Measurements from ENCODE around the gene DDRGK1.

DDRGK1 gene

GRCh38 chr20:3204124-3204794, at the start of gene DDRGK1:
TSS of gene DDRGK1 (minus strand) at chr20:3204682. CDS start at chr20:3204627, 55 bp downstream.
- peak; percentile 92 for DNase-seq (ENCODE audit: low read depth in 2 of 2)

GRCh38 chr20:3251806-3252205, 47.3 kb upstream of the DDRGK1 start:
- DNase-seq (ENCODE audit: low read depth in 2 of 2), result no peak

- DNase-seq (ENCODE audit: low read depth in 2 of 2), result no peak
Observed at GRCh38 chr20:3250091-3250504, 45.6 kb upstream of the DDRGK1 start.

DNA sequence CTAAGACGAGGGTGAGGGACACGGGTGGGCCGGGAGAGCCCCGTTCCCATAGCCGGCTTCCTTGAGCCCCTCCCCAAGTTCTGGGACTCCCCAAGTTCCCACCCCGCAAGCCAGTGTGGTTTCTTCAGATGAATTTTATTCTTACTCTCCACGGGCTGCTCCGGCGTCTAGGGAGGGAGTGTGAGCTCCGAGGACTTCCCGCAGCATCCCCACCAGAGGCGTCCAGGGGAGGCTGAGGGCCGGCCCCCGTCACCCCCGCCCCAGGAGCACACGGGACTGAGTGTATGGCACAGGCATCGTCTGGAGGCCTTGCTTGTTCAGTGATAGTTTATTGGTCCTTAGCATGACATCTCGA, 44.5 kb upstream of the DDRGK1 start:
- DNase-seq (ENCODE audit: low read depth in 2 of 2), result no peak

DNA sequence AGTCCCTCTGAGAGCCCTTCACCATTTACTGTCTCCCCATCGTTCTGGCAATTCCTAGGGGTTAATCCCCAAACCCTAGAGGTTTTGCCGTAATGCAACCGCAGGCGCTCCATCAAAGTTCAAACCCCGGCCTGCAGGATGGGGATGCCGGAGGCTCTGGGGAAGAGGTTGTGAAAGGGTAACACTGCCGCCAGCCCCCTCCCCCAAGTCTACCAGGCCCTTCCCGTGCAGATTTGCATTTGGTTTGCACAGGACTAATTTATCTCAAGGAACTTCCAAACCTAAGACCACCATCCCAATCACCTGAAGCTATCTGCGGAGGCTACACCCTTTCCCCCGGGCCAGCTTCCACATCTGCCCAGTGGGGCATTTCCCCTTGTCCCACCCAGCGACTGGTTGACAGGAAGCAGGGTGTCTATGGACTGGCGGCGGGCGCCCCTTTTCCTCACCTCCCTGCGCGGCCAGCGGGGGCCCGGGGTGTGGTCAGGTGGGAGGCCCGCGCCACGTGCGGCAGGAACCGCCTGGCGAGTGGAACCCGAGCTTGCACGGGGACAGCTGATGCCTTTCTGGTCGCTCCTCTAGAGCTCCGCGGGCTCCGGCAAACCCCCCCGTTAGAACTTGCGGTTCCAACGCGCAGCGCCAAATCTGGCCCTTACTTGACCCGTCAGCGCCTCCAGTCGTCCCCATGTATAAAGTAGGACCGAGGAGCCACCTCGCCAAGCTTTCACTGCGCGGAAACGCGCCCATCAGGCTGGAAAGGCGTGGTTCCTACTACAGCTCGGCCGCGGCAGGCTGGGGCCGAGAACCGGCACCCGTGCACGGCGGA, 43.9 kb upstream of the DDRGK1 start:
- no peak for DNase-seq (ENCODE audit: low read depth in 2 of 2)

- no peak for DNase-seq (ENCODE audit: low read depth in 2 of 2)
Observed at GRCh38 chr20:3247638-3248037, 43.2 kb upstream of the DDRGK1 start.

GRCh38 chr20:3246682-3247081, 42.2 kb upstream of the DDRGK1 start:
- DNase-seq (ENCODE audit: low read depth in 2 of 2), result no peak

- no peak for DNase-seq (ENCODE audit: low read depth in 2 of 2)
Observed at GRCh38 chr20:3245711-3246110, 41.2 kb upstream of the DDRGK1 start.

DNA sequence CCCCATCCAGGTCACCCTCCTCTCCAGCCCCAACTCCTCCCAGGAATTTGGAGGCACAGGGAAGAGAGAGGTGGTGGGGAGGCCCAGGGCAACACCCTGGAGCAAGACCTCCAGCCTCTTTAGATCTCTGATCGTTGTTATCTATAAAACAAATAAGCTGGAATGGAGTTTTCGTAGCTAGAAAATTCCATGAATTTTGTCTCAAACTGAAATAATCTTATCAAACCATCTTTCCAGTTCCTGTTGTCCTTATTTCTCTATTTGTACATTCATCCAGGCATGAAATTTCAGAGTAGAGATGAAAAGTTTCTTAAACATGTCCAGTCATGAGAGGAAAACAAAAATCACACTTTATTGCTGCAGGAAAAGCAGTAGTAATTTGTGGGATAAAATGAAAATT, 40.7 kb upstream of the DDRGK1 start:
- no peak for DNase-seq (ENCODE audit: low read depth in 2 of 2)

- DNase-seq (ENCODE audit: low read depth in 2 of 2), result no peak
Observed at GRCh38 chr20:3244613-3245012, 40.1 kb upstream of the DDRGK1 start.

GRCh38 chr20:3243718-3244358, 39.4 kb upstream of the DDRGK1 start:
- no peak for DNase-seq (ENCODE audit: low read depth in 2 of 2)

DNA sequence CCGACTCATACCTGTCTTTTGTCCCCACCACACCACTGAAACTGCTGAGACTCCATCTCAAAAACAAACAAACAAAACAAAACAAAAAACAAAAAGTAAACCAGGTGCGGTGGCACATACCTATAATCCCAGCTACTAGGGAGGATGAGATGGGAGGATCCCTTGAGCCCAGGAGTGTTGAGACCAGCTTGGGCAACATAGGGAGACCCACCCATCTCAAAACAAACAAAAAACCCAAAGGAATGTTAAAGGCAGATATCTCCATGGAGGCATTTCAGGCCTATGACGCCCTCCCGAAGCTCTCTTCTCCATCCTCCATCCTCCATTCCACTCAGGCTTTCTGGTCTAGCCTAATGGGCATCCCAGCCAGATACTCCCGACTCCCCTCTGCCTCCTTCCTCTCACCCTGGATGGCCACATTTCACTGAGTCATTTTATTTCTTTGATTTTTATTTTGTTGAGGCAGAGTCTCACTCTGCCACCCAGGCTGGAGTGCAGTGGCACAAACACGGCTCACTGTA, 37.8 kb upstream of the DDRGK1 start:
- DNase-seq (ENCODE audit: low read depth in 2 of 2), result no peak

DNA sequence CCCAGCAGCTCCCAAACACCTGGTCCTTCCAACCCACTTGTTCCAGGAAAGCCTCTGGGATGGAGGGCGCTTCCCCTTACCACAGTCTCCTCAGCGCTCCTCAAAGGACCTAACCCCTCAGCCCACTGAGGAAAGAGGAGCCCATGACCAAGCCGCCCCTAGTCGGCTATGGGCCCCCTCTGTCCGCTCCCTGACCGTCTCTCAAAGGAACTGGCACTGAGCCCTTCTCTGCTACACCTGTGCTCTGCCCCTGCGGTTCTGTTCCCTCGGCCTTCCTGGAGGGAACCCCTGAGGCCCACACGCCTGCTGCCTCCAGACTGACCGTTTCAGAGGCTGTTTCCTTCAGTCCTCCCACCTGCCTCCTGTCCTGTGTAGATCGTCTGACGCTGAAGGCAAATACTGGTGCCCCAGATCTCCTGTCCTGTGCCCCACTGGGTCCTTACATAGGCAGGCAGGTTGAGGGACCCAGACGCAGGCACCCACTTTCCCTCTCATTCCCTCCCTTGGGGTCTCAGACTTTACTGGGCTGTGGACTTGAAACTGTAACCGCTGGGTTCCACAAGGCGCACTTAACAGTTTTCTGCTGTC, 36.4 kb upstream of the DDRGK1 start:
- DNase-seq (ENCODE audit: low read depth in 2 of 2), result no peak

DNA sequence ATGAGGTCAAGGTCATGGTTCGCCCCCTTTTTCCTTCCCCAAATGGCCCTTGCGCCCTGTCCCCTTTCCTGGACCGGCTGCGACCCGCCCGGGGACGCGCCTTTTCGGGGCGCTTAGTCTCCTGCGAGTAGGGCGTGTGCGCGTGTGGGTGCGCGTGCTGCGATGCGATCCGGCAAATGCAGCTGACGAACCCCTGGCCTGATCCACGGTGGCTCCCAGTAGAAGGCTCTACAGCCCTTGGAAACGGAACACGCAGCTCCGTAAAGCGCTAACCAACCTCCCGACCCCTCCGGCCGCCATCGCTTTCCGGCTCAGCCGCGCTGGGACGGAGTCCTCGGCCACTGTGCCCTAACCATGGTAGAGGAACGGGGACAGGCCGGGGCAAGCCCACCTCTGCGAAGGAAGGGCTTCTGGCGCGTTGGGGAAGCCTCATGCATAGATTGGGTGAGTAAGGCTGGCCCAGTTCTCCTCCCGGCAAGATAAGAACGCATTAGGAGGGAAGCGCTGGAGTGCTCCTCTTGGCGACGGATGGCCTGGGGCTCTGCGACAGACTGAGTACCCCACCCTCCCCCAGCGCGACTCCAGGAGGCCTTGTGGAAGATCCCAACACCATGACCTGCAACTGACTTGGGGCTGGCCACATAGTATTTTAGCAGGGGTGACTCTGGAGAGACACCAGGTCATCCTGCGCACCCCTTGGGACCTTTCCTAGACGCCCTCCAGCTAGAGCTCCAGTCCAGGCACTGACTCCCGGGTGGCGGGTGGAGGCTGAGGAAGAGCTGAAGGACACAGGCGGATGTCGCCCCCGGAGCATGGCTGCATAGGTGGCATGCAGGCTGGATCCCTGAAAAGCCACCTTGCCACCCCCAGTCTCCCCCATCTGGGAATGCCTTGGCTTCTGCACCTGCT, 35.6 kb upstream of the DDRGK1 start:
- no peak for DNase-seq (ENCODE audit: low read depth in 2 of 2)

GRCh38 chr20:3239026-3239866, 34.8 kb upstream of the DDRGK1 start, which contains the start of gene SLC4A11:
TSS of gene SLC4A11 (minus strand) at chr20:3239190. CDS start at chr20:3239137, 53 bp downstream.
- DNase-seq (ENCODE audit: low read depth in 2 of 2), result no peak

DNA sequence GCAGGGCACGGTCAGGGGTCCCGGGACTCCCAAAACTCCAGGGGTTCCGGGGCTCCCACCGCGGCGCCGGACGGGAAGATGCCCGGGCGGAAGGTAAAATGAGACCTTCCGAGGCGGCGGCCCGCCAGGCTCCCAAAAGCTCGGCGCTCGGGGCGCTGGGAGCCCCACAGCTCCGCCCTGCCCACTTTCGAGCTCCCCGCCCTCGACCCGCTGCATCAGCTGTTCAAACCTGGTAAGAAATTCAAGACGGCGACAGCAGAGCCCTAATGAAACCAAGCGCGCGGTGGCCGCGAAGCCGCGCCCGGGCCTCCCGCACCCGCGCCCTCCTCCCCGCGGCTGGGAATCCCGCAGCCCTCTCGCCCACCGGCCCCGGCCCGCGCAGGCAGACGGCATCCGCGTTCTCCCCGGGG, 34.1 kb upstream of the DDRGK1 start:
- DNase-seq (ENCODE audit: low read depth in 2 of 2), result peak; percentile 17 to 29

GRCh38 chr20:3237958-3238615, 33.6 kb upstream of the DDRGK1 start:
- DNase-seq (ENCODE audit: low read depth in 2 of 2), result no peak

DNA sequence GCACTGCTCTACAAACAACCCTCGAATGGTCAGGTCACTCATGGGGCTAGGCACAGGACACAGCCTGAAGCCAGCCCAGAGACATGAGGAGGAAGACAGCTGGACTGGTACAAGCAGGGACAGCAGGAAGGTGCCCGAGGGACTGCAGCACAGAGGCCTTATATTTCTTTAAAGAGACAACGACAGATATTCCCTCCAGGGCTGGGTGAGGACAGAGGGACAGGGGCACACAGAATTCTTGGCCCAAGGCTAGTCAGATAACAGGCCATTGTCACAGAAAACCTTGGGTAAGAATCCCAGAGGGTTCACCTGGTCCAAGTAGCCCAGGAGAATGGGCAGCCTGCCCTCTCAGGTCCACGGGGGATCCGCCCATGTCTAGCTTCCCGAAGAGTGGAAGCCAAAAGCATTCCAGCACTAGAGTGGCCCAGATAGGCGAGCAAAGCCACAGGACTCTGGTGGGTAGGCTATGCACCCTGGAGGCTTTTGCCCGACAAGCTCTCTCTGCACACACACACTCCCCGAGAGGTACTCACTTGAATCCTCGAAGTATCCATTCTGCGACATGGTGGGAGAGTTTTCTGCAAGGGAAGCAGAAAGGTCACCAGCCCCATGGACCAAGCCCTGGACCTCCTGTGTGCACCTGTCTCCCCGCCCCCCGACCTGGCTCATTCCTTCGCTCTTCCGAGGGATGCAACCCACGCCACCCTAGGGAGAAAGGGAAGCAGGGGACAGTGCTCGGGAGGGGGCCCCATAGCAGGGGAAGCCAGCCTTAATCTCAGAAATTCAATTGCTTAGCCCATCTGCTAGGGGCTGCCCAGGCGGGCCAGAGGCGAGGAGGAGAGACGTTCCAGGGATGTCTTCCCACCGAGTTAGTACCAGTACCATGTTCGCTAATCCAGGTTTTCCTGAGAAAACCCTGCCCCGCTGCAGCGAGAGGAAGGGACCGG, 32.8 kb upstream of the DDRGK1 start:
- no peak for DNase-seq (ENCODE audit: low read depth in 2 of 2)

Measured in activated CD4-positive, alpha-beta T cell treated with anti-CD3 and anti-CD28 coated beads for 24 hours (primary cell).